Kidney tubule cell (primary cell): Measurements from ENCODE around the gene ZSCAN5C.
"Not testable (repeated sequence)": the region's sequence is repeated elsewhere in the genome, so short reads cannot be mapped to it uniquely, and the experiment has no call there.

Source experiments
- DNase-seq: peaks from one replicate; pipeline ENCODE4 v3.0.0-alpha.2; 2018; ENCODE audit warnings: low spot score

The ZSCAN5C gene

DNA sequence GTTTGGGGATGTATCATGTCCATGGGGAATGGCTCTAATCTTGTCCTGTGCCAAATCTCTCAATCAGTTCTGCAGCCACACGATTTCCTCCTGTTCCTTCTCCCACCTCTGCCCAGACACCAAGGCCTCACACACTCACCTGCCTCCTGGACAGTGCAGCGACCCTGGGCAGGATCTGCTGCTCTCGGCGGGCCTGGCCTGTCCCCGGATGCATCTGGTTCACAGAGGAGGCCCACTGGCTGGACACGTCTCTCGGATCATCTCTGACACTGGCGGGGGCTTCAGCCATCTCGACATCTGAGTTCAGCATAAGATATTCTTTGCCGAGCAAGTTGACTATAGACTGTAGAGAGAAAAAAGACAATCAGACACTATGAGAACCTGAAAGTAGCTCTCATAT is 10.4 kb upstream of the ZSCAN5C start:
- no peak for DNase-seq

DNA sequence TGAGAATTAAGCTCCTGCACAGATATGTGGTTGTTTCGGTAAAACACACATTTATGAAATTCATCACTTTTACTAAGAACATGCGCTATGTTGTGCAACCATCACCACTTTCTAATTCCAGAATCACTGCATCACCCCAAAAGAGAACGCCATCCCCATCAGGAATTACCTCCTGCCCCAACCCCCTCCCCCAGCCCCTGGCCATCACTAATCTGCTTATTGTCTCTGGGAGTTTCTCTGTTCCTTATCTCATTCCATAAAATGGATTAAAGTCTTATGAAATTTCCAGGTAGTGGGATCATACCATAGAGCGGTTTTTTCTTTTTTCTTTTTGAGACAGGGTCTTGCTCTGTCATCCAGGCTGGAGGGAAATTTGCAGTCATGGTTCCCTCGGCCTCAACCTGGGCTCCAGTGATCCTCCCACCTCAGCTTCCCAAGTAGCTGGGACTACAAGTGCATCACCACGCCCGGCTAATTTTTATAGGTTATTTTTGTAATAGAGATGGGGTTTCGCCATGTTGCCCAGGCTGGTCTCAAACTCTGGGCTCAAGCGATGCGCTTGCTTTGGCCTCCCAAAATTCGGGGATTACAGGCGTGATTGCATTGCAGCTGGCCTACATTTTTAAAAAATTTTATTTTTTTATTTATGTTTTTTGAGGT is 8.0 kb upstream of the ZSCAN5C start:
- no peak for DNase-seq

DNA sequence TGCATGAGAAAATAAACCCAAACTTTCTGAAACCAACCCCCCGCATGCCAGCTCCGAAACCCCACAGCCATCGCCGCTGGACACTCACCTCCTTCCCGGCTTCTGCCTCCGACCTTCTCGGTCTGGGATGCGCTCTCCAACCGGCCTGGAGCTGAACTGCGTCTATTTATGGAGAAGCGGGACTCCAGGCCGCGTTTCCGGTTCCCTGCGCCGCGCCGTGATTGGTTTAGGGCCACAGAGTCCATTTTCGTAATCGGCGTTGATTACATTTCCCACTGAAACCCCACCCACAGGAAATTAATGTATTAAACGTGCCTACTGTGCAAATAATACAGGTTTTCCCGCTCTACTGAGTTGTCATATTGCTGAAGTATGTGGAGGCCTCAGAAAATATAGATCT is 4.4 kb upstream of the ZSCAN5C start, which contains the start of gene ZSCAN5B:
Gene ZSCAN5B, minus strand, starts transcription at position 138 of the 400 bp plus-strand sequence. CDS start 4,731 bp downstream, outside the sequence.
- not testable (repeated sequence) for DNase-seq

DNA sequence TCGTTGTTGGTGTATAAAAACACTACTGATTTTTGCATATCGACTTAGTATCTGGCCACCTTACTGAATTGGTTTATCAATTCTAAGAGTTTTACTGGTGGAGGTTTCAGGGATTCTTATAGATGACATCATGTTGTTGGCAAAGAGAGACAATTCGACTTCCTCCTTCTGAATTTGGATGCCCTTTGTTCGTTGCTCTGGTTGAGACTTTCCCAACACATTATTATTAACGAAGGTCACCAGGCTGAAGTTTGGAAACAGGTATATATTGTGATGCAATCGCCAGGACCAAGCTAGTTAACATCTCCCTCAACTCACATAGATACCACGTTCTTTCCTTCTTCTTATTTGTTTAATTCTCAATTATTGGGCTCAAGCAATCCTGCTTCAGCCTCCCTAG is 2.4 kb upstream of the ZSCAN5C start:
- DNase-seq, result no peak

DNA sequence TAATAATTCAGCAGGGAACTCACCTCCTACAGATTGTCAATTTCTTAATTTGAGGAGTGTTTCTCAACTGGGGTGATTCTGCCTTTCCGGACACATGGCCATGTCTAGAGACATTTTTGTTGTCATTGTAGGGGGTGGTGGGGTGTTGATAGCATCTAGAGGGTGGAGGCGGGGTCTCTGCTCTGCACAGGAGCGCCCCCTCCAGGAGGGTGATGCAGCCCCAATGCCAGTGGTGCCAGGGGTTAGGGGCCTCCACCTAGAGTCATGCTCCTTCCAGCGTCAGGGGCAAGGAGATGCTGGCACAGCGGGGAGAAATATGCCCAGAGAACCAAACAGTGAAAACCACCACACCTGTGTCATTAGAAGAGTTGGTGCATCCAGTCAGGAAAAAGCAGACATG is 5.5 kb downstream of the ZSCAN5C start:
- DNase-seq, result not testable (repeated sequence)

DNA sequence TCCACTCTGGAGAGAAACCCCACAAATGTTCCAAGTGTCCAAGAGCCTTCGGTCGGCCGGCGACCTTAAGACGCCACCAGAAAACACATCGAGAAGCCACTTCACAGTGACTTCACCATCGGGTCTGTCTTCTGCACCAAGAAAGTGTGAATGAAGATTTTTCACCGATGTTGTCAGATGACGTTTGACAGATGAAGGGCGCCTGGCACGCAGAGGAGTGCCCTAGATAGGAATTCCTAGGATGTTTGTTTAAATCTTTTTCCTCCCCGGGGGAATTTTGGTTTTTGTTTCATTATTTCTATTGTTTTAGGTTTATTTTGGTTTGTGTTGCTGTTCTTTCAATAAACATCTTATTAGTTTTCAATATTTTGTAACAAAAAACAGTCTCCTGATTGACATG is 7.0 kb downstream of the ZSCAN5C start:
- DNase-seq, result no peak

DNA sequence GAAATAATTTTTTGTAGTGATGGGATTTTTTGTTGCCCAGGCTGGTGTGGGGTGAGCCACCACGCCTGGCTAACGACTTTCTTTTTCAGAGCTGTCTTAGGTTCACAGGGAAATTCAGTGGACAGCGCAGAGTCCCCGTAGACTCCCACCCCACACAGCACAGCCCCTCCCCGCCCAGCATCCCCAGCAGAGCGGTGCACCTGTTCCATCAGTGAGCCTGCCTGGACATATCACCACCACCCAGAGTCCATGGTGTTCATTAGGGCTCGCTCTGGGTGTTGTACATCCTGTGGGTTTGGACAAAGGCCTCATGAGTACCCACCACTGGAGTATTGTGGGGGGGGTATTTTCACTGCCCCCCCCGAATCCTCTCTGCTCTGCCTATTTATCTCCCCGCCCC is 8.0 kb downstream of the ZSCAN5C start:
- DNase-seq, result not testable (repeated sequence)

DNA sequence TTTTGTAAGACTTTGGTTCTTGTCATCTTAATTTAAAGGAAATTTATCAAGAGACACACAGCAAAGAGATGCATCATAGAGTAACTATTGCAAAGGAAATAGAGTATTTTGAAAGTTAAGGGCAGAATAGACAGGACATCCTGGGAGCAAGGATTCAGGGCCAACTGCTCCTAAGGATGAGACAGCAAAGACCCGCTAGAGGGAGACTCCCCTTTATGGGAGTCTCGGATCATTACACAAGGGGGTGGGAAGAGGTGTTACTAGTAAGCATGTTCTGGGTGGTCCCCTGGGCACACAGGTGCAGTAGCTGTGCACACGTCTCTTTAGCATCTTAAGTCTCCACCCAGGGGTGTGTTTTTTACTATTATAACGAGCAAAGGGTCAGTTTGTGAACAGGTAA is 9.6 kb downstream of the ZSCAN5C start:
- DNase-seq, result no peak

DNA sequence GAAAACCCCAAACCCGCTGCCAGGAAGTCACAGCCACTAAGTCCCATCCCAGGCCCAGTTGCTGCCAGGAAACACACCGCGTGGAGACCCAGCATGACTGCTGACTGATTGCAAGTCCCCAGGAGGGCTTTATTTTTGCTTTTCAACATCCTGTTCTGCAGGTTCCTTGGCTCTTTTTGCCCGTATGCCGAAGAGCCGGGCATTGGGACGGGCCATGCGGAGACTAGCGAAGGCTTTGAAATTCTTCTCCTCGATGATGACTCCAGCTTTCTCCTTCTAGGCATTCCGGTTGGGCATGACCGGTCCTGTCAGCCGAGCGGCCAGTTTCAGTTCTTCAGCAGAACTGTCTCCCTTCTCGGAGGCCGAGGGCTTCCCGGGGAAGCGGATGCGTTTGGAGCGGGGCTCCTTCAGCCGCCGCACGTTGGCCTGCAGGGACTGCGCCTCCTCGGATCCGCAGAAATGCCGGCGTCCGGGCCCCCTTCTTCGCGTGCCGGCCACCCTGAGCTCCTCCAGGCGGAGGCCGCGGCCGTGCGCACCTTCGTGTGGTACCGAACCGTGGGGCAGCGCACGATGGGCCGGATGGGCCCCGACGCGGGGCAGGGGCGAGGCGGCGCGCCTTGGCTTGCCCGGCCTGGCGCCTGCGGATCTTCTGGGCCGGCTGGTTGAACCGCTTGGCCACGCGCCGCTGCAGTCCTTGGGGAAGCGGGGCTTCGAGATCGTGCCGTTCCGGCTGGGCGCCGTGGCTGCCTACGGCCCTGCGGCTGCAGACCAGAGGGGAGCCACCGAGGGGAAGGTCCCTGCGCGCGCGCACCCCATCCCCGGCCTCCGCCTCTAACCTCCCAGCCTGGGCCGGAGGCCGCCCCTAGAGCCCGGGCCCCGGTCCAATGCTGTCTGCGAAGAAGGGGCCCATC is 15.2 kb downstream of the ZSCAN5C start:
- DNase-seq, result peak; percentile 36

DNA sequence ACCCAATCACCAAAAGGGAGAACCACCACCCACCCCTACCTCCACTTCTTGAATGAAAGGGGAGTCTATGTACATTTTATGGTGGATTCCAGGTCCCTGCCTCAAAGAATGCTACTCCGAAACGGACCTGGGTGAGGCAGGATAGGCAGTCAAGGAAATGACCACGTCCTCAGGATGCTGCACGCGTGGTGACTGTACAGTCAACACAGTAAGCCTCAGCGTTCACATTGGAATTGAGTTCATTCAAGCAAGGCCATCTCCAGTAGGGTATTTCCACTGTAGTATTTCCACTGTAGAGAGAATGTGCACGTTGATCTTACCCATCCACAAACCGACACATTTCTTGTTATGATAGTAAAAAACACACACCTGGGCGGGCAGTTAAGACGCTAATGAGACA is 16.9 kb downstream of the ZSCAN5C start:
- DNase-seq, result peak; percentile 65

DNA sequence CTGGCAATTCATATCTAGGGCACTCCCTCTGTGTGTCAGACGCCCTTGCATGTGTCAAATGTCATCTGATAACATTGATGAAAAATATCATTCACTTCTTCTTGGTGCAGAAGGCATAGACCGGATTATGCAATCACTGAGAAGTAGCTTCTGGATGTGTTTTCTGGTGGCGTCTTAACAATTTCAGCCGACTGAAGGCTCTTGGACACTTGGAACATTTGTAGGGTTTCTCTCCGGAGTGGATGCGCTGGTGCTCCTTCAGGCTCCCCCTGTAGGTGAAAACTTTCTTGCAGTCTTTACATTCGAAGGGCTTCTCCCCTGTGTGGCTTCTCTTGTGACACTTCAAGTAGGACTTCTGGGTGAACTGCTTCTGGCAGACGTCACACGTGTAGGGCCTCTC is 19.4 kb downstream of the ZSCAN5C start:
- DNase-seq, result not testable (repeated sequence)

DNA sequence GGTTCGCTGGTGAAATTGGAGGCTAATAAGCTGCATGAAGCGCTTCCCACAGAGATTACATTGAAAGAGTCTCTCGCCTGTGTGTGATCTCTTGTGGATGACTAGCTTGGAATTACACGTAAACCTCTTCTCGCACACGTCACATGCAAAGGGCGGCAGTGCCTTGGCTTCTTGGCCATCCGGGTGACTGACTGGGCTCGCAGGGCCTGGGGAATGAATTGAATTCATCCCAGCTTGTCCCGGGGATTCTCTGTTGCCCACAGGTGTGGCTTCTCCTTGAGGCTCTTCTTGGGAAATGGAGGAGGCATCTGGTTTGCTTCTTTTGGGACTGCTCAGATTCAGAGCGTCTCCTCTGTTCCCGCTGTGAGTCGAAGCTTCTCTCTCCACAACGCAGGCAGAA is 19.8 kb downstream of the ZSCAN5C start:
- DNase-seq, result no peak

DNA sequence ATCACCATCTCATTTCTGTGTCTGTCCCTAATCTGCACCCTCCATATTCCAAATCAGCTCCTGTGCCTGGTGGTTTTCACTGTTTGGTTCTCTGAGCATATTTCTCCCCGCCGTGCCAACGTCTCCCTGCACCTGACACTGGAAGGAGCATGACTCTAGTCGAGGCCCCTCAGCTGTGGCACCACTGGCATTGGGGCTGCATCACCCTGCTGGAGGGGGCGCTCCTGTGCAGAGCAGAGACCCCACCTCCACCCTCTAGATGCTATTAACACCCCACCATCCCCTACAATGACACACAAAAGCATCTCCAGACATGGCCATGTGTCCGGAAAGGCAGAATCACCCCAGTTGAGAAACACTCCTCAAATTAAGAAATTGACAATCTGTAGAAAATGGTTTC is 20.8 kb downstream of the ZSCAN5C start:
- DNase-seq, result no peak

DNA sequence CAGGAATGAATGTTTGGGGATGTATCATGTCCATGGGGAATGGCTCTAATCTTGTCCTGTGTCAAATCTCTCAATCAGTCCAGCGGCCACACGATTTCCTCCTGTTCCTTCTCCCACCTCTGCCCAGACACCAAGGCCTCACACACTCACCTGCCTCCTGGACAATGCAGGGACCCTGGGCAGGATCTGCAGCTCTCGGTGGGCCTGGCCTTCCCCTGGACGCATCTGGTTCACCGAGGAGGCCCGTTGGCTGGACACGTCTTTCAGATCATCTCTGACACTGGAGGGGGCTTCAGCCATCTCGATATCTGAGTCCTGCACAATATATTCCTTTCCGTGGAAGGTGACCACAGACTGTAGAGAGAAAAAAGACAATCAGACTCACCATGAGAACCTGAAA is 21.4 kb downstream of the ZSCAN5C start:
- no peak for DNase-seq

DNA sequence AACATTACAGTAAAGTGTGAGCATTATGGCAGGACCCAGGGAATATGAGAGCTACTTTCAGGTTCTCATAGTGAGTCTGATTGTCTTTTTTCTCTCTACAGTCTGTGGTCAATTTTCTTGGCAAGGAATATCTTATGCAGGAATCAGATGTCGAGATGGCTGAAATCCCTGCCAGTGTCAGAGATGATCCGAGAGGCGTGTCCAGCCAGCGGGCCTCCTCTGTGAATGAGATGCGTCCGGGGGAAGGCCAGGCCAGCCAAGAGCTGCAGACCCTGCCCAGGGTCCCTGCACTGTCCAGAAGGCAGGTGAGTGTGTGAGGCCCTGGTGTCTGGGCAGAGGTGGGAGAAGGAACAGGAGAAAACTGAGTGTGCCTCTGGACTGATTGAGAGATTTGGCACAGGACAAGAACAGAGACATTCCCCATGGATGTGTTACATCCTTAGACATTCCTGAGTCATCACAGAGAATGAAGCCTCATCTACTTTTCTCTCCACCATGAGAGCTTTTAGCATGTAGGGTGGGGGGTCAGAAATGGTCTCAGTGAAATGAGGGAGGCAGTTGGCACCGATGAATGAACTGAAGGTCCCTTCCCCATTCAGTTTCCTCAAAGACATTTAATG is 43.2 kb downstream of the ZSCAN5C start:
- peak; percentile 29 for DNase-seq

DNA sequence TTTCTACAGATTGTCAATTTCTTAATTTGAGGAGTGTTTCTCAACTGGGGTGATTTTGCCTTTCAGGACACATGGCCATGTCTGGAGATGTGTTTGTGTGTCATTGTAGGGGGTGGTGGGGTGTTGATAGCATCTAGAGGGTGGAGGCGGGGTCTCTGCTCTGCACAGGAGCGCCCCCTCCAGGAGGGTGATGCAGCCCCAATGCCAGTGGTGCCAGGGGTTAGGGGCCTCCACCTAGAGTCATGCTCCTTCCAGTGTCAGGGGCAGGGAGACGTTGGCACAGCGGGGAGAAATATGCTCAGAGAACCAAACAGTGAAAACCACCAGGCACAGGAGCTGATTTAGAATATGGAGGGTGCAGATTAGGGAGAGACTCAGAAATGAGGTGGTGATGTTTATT is 43.7 kb downstream of the ZSCAN5C start:
- not testable (repeated sequence) for DNase-seq

DNA sequence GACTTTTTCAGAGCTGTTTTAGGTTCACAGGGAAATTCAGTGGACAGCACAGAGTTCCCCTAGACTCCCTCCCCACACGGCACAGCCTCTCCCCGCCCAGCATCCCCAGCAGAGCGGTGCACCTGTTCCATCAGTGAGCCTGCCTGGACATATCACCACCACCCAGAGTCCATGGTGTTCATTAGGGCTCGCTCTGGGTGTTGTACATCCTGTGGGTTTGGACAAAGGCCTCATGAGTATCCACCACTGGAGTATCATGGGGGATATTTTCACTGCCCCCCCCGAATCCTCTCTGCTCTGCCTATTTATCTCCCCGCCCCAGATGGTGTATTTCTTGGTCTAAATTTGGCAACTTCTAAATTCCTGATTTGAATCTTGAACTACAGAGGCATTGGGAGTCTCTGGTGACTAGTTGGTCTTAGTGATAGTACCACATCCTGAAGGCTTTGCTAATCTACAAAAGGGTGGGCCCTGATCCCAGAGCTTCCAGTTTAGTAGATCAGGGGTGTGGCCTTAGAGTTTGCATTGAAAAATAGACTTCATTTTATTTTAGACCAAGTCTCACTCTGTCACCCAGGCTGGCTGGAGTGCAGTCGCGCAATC is 46.8 kb downstream of the ZSCAN5C start:
- DNase-seq, result not testable (repeated sequence)

DNA sequence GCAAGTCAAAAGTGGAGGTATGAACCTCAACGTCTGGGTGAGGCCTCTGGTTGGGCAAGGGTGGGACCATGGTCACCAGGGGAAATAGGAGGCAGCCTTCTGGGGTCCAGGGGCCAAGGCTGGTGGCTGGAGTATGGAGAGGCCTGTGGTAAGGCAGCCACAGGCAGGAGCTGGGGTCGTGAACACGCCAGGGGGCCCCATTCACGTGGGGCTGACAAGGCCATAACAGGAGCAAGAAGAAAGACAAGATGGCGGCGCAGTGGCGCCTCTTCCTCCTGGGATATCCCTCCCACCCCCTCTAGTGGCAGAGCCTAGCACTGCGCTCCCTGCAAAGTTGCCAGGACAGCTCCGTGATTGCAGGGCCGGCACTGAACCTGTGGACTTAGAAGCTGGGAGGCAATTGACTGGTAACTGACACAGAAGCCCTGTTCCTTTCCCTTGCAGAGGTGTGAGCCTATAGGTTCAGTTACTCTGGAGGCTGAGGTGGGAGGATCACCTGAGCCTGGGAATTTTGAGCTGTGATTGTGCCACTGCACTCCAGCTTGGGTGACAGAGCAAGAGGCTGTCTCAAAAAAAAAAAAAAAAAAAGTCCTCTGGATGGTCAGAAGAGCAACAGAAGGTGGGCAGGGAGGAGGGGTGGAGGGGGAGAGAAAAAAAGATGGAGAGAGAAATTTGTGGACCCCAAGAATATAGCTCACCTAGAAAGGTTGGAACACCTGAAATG is 50.8 kb downstream of the ZSCAN5C start:
- peak; percentile 76 for DNase-seq

DNA sequence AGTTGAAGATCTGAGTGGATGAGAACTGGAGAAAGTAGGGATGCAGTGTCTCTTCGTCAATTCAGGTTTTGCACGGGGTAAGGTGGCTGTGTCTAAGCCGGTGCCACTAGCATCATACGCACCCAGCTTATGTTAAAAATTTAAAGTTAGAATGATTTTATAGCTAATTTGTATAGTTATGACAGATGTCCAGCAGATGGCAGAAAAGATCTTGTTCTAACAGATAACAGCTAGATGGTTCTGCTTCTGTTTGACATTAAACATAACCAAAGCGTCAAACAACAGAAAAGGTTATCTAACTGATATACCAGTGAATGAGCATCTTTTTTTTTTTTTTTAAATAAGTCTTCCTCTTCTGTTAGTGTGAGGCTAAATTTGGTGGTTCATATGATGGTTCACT is 51.7 kb downstream of the ZSCAN5C start:
- peak; percentile 59 for DNase-seq

DNA sequence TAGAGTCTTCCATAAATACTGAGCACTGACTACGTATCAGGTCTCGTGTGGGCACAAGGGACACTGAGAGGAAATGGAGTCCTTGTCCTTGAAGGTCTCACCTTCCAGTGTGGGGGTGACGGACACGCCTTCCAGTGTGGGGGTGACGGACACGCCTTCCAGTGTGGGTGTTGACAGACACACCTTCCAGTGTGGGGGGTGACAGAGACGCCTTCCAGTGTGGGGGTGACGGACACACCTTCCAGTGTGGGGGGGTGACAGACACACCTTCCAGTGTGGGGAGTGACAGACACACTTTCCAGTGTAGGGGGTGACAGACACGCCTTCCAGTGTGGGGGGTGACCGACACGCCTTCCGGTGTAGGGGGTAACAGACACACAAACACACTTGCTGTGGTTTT is 56.2 kb downstream of the ZSCAN5C start:
- no peak for DNase-seq
